Ovary (tissue), 9 donors: ENCODE results near the gene KIAA1217. TPM values are rescaled to one million over a fixed set of nuclear protein-coding genes. Genes with fewer than 3 reads are reported as not detected.

Experiments used
- DNase-seq, 5 donors: peaks; one replicate each; pipeline ENCODE4 v3.0.0-alpha.2; 2019 to 2020
- H3K27ac ChIP-seq, 2 donors: fragments of 200-600 bp; one replicate each; pipeline versions ENCODE4 v1.5.1 to v1.8.0; 2019 to 2022
- H3K27me3 ChIP-seq: fragments of 200-600 bp; one replicate; pipeline ENCODE4 v1.8.0; 2022
- H3K36me3 ChIP-seq: fragments of 200-600 bp; sonication (generic); one replicate; pipeline ENCODE4 v1.5.1; 2019
- H3K4me1 ChIP-seq: one replicate; pipeline ENCODE4 v1.8.1; 2013; ENCODE audit warnings: mild to moderate bottlenecking, moderate library complexity; ENCODE audit not compliant: insufficient read depth
- H3K4me3 ChIP-seq: fragments of 200-600 bp; sonication (generic); one replicate; pipeline ENCODE4 v1.5.1; 2017
- H3K9me3 ChIP-seq, 2 donors: fragments of 200-600 bp in 1 of 2; sonication (generic) in 1 of 2; one replicate each; pipeline versions ENCODE4 v1.5.1 to v1.8.1; 2013 to 2019; ENCODE audit warnings: mild to moderate bottlenecking in 1 of 2, moderate library complexity in 1 of 2
- CTCF ChIP-seq, 3 donors: fragments of 450-650 bp in 2 of 3; fragments of 200-600 bp in 1 of 3; IDR thresholded peaks; one replicate each; pipeline versions ENCODE4 v1.5.1 to v1.8.0; 2016 to 2022; ENCODE audit warnings: antibody characterized with exemption in 3 of 3, mild to moderate bottlenecking in 1 of 3
- EP300 ChIP-seq: sonication (generic); formaldehyde crosslinking; IDR thresholded peaks from one replicate; pipeline ENCODE4 v1.6.1; 2017; ENCODE audit warnings: antibody characterized with exemption
- POLR2A ChIP-seq: fragments of 450-650 bp; IDR thresholded peaks from one replicate; pipeline ENCODE4 v1.6.1; 2017; ENCODE audit warnings: antibody characterized with exemption, mild to moderate bottlenecking, moderate library complexity
- WGBS, 3 donors: extraction: QIAGEN DNeasy Blood & Tissue Kit in 1 of 3; methylation state at CpG; one replicate each; pipeline versions ENCODE4 v1.1.5 to v1.1.7; 2013 to 2017; 5-methylcytosine and 5-hydroxymethylcytosine counted together
- intact Hi-C, 4 donors: fragments of 100-400 bp; cut with DNase I; formaldehyde crosslinking; loops; one replicate each; pipeline versions ENCODE4 v1.11.0 to v1.15.1; 2022 to 2023
- polyA plus RNA-seq, 2 donors: library from polyadenylated mRNA; stranded (reverse); fragments of 200-250 nt in 1 of 2; fragments of 350-450 nt in 1 of 2; fragmentation: Illumina TruSeq in 1 of 2; extraction: RNeasy Lipid Tissue Mini Kit (QIAGEN cat#74804) in 1 of 2; gene quantifications; one replicate each; pipeline ENCODE4 v1.2.3, GENCODE V29; 2013 to 2014
- total RNA-seq, 7 donors: library from RNA; depleted of rRNA in 2 of 7; stranded (reverse); fragments of >200 nt in 2 of 7; fragmentation: NEBNext Ultra II Directional in 3 of 7; extraction: Animal tissue kit (Norgen Biotek cat#: 25700) in 3 of 7; gene quantifications; one replicate each; pipeline versions ENCODE4 v1.1.0 to v1.2.4, GENCODE V29; 2016 to 2023
- donor health status: DM: no; HTN: no; CAD: no; lungs with moderate emphysema.
- donor health status: DM: no; HTN: no; CAD: no.
- donor health status: Bipolar disorder and iron deficiency.
- donor health status: DM: yes; HTN: yes; CAD: no.
- donor health status: DM: no; HTN: no; CAD: no.
- donor health status: DM: yes; HTN: yes; CAD: no.

The KIAA1217 gene
- total and polyA plus RNA-seq, 9 donors = 7.2 to 47.1 (median 23.0) TPM

DNA sequence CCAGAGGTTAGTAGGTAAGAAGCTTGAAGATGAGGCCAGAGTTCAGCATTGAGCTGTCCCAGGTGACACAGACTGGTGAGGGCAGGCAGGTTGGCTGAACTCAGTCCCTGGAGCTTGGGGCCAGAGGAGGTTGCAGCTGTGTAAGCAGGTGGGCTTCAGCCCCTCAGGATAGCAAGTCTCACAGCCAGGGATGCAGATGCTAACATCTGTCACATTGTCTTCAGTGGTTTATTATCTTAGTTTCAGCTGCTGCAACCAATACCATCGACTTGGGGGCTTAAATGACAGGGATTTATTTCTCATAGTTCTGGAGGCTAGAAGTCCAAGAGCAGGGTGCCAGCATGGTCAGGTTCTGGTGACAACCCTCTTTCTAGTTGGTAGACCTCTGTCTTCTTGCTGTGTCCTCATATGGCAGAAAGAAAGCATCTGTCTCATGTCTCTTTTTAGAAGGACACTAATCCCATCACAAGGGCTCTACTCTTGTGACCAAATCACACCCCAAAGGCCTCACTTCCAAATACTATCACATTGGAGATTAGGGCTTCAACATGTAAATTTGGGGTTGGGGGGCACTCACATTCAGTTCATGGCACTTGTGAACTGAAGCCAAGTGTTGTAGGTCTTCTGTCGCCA is 146.2 kb downstream of the KIAA1217 start:
- DNase-seq = no peak
- WGBS, 3 donors = 56 to 62% (median 59%) methylated on average over 2 of the region's 2 CpGs
- Histone ChIP-seq H3K36me3 (no peaks in the 10 kb centered on the region), H3K27ac (no peak overlapping the region), H3K9me3 (no peaks in the 10 kb centered on the region), H3K27me3 (no peaks in the 10 kb centered on the region), H3K4me3 (no peak overlapping the region), H3K4me1 (no peaks in the 10 kb centered on the region)
- intact Hi-C loops = loop anchor here in 1 of 4 donors (10.0 kb wide), 1 partner anchor 160 kb away; no protein-coding TSS in a partner anchor
- no peak for TF ChIP-seq POLR2A
- no peak for TF ChIP-seq CTCF (IDR thresholded peaks at IDR 0.05)
- no peak for TF ChIP-seq EP300

DNA sequence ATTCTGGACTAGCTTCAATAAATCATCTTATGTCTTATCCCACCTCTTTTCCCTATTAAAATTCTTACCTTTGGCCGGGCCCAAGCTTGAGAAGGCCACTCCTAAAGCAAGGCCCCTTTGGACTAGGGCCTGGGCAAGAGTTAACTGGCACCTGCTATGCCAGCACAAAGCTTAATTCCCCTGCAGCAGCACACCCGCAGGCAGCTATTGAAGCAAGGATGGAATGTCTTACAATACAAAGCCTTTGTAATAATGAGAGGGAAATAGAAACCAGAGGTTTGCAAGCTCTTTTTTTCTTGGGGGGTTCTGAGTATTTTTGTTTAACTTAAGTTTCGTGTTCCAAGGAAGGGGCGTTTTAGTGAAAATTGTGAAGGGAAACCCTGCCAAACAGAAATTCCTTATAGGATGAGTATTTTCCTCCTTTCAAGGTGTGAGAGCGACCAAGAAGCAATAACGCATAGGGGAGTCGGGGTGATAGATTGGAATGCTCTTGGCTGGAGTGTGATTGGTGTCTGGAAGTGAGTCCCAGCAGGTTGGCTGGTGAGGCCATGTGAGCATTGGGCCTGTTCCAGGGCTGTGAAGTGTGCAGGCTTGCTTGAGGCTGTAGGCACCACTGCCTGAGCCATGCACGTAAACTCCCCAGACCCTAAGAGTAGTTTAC is 148.5 kb downstream of the KIAA1217 start:
- no peak for DNase-seq
- Histone ChIP-seq H3K4me3 (no peak overlapping the region), H3K9me3 (no peaks in the 10 kb centered on the region), H3K4me1 (no peaks in the 10 kb centered on the region), H3K27me3 (no peaks in the 10 kb centered on the region), H3K27ac (no peak overlapping the region), H3K36me3 (no peaks in the 10 kb centered on the region)
- no peak for TF ChIP-seq CTCF (IDR thresholded peaks at IDR 0.05)
- no peak for TF ChIP-seq EP300
- TF ChIP-seq POLR2A = no peak
- 91 to 92% (median 91%) methylated on average over 8 of the region's 8 CpGs for WGBS, 3 donors
- intact Hi-C loops = loop anchor here in 1 of 4 donors (10.0 kb wide), 1 partner anchor 163 kb away; no protein-coding TSS in a partner anchor

- Histone ChIP-seq H3K27ac (no peak overlapping the region), H3K9me3 (no peaks in the 10 kb centered on the region), H3K27me3 (no peaks in the 10 kb centered on the region), H3K4me3 (no peak overlapping the region), H3K4me1 (no peaks in the 10 kb centered on the region), H3K36me3 (no peaks in the 10 kb centered on the region)
- 88 to 90% (median 89%) methylated on average over 4 of the region's 4 CpGs for WGBS, 3 donors
- DNase-seq = no peak
- intact Hi-C loops = loop anchor here in 1 of 4 donors (10.0 kb wide), 1 partner anchor 163 kb away; no protein-coding TSS in a partner anchor
- TF ChIP-seq POLR2A = no peak
- TF ChIP-seq CTCF (IDR thresholded peaks at IDR 0.05) = no peak
- no peak for TF ChIP-seq EP300
Observed at GRCh38 chr10:24358022-24358421, 149.1 kb downstream of the KIAA1217 start.

DNA sequence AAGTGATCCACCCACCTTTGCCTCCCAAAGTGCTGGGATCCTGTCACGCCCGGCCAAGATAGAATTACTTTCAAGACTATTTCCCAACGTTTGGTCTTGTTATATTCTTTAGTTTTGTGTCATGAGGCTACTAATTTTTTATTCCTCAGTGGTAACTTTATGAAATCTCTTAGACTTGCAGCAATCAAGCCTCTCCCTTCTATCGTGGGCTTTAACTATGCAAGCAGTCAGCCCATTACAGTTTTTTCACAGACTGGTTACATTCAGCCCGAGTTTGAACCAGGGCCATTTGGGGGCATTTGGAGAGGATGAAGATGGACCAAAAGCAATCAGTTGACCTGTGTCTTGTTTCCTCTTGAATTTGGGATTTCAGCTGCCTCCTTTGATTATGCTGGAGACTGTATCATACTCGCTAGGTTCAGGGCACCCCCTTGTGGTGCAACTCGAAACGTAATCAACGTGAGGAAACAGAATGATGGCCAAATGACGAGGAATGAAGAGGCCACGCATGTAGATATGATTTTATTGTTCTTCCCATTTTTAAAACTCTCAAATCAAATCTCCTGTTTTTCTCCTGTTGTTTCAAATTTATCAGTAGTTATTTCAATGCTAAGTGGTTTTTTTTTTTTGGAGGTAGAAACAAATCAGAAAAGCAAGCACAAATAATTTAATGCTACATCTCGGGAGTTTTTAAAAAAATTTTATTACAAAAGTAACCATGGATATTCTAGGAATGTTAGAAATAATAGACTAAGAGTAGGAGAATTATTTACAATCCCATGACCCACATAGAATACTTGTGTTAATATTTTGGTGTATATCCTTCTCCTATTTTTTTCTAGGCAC is 151.6 kb downstream of the KIAA1217 start:
- H3K9me3 ChIP-seq = no peaks in the 10 kb centered on the region
- H3K27me3 ChIP-seq = no peaks in the 10 kb centered on the region
- TF ChIP-seq CTCF (IDR thresholded peaks at IDR 0.05) = peak; percentile 53 to 60 (median 57)
- TF ChIP-seq POLR2A = no peak
- H3K36me3 ChIP-seq = no peaks in the 10 kb centered on the region
- intact Hi-C loops = loop anchor here in 3 of 4 donors (2.0 to 10.0 kb wide), 4 partner anchors 164 to 368 kb away; no protein-coding TSS in a partner anchor
- no peak overlapping the region for H3K4me3 ChIP-seq
- no peaks in the 10 kb centered on the region for H3K4me1 ChIP-seq
- DNase-seq = peak; percentile 69 to 84 (median 81)
- H3K27ac ChIP-seq = no peak overlapping the region
- 24 to 30% (median 24%) methylated on average over 12 of the region's 12 CpGs for WGBS, 3 donors
